Prostate gland (tissue), 2 donors: ENCODE results near the gene C2orf49. TPM values are rescaled to one million over a fixed set of nuclear protein-coding genes. Genes with fewer than 3 reads are reported as not detected.

Experiments
- DNase-seq: peaks from one replicate; pipeline ENCODE4 v3.0.0-alpha.2; 2019; ENCODE audit warnings: low spot score
- H3K27ac ChIP-seq, 2 donors: fragments of 200-600 bp; sonication (generic); 2 replicates each; pipeline ENCODE4 v1.5.1; 2017 to 2019
- H3K27me3 ChIP-seq: fragments of 200-600 bp; sonication (generic); replicated peaks from 2 replicates; pipeline ENCODE4 v1.5.1; 2019; ENCODE audit not compliant: insufficient read depth
- H3K36me3 ChIP-seq, 2 donors: fragments of 200-600 bp; sonication (generic); 1 replicate in 1 of 2; 2 replicates in 1 of 2; pipeline versions ENCODE4 v1.5.1 to v1.8.1; 2017 to 2019
- H3K4me1 ChIP-seq: fragments of 200-600 bp; sonication (generic); replicated peaks from 2 replicates; pipeline ENCODE4 v1.5.1; 2019
- H3K4me3 ChIP-seq, 2 donors: fragments of 200-600 bp; sonication (generic); 2 replicates each; pipeline ENCODE4 v1.5.1; 2017 to 2019
- H3K9me3 ChIP-seq: fragments of 200-600 bp; sonication (generic); 2 replicates; pipeline ENCODE4 v1.5.1; 2017
- POLR2A ChIP-seq: fragments of 450-650 bp; IDR thresholded peaks from one replicate; pipeline ENCODE4 v1.6.1; 2016; ENCODE audit warnings: antibody characterized with exemption, mild to moderate bottlenecking
- POLR2AphosphoS5 ChIP-seq: sonication (generic); formaldehyde crosslinking; IDR thresholded peaks from one replicate; pipeline ENCODE4 v1.6.1; 2017; ENCODE audit warnings: antibody characterized with exemption
- WGBS: methylation state at CpG from one replicate; pipeline ENCODE4 v1.1.5; 2018; 5-methylcytosine and 5-hydroxymethylcytosine counted together
- intact Hi-C: fragments of 100-400 bp; cut with DNase I; formaldehyde crosslinking; loops from one replicate; pipeline ENCODE4 v1.14.2; 2022
- total RNA-seq, 2 donors: library from RNA; depleted of rRNA; stranded (reverse); fragments of >200 nt; gene quantifications; one replicate each; pipeline ENCODE4 v1.1.0, GENCODE V29; 2016
- TF ChIP-seq, protein P1 (sequence below), 4 experiments: fragments of 200-600 bp in 2 of 4; fragments of 450-650 bp in 2 of 4; sonication (generic) in 2 of 4; IDR thresholded peaks; 1 replicate in 3 of 4; 2 replicates in 1 of 4; pipeline ENCODE4 v1.5.1; 2016 to 2019; ENCODE audit warnings: antibody characterized with exemption in 4 of 4, mild to moderate bottlenecking in 2 of 4, moderate library complexity in 2 of 4

Gene C2orf49
- total RNA-seq, 2 donors from 2014 or later: 13.1 to 26.2 TPM

DNA sequence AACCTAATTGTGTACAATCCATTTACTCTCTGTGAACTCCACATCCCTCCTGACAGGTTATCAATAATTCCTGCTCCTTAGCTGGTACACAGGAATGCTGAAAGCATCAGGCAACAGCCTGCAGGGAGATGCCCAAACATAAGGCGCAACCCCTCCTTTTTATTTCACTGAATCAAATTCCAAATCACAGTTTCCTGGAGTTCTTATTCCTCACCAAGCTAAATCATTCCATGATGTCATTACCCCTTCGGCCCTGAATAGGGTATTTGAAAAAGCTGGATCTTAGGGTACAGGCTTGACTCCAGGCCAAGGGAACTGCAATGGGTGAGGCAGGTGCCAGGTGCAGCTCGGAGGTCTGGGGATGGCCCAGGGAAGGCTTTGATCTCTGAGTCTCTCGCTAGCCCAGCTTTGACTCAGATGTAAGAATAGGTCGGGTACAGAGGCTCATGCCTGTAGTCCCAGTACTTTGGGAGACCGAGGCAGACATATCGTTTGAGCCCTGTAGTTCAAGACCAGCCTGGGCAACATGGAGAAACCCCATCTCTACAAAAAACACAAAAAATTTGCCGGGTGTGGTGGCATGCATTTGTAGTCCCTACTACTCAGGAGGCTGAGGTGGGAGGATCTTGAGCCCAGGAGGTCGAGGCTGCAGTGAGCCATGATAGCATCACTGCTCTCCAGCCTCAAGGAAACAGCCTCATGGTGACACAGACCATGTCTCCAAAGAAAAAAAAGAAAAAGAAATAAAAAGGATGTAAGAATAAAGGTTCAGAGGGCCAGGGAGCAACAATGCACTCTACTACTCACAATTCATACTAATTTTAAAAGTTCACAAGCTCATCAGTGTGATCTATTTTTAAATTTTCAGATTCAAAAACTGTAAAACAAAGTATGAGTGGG is 54.7 kb downstream of the C2orf49 start:
- Histone ChIP-seq H3K27me3 (no peaks in the 10 kb centered on the region), H3K36me3 (no peaks in the 10 kb centered on the region), H3K27ac (peak overlapping the region; percentile 11 to 27), H3K9me3 (no peaks in the 10 kb centered on the region), H3K4me1 (peaks cover 5% of the 10 kb centered on the region), H3K4me3 (no peak overlapping the region)
- TF ChIP-seq, protein P1, sequence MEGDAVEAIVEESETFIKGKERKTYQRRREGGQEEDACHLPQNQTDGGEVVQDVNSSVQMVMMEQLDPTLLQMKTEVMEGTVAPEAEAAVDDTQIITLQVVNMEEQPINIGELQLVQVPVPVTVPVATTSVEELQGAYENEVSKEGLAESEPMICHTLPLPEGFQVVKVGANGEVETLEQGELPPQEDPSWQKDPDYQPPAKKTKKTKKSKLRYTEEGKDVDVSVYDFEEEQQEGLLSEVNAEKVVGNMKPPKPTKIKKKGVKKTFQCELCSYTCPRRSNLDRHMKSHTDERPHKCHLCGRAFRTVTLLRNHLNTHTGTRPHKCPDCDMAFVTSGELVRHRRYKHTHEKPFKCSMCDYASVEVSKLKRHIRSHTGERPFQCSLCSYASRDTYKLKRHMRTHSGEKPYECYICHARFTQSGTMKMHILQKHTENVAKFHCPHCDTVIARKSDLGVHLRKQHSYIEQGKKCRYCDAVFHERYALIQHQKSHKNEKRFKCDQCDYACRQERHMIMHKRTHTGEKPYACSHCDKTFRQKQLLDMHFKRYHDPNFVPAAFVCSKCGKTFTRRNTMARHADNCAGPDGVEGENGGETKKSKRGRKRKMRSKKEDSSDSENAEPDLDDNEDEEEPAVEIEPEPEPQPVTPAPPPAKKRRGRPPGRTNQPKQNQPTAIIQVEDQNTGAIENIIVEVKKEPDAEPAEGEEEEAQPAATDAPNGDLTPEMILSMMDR (IDR thresholded peaks at IDR 0.05): no peak
- TF ChIP-seq POLR2AphosphoS5 (no peak), POLR2A (no peak)
- WGBS: 84% methylated on average over 9 of the region's 9 CpGs
- intact Hi-C loops: no loop called here
- no peak for DNase-seq

GRCh38 chr2:105393373-105394055 is 56.2 kb downstream of the C2orf49 start:
- WGBS: 67% methylated on average over 13 of the region's 13 CpGs
- TF ChIP-seq POLR2A: no peak
- TF ChIP-seq POLR2AphosphoS5: no peak
- TF ChIP-seq, protein P1 (IDR thresholded peaks at IDR 0.05): no peak
- Histone ChIP-seq H3K27me3 (no peaks in the 10 kb centered on the region), H3K4me3 (no peak overlapping the region), H3K4me1 (peaks cover 5% of the 10 kb centered on the region), H3K36me3 (no peaks in the 10 kb centered on the region), H3K9me3 (no peaks in the 10 kb centered on the region), H3K27ac (no peak overlapping the region)
- DNase-seq: no peak
- intact Hi-C loops: no loop called here

DNA sequence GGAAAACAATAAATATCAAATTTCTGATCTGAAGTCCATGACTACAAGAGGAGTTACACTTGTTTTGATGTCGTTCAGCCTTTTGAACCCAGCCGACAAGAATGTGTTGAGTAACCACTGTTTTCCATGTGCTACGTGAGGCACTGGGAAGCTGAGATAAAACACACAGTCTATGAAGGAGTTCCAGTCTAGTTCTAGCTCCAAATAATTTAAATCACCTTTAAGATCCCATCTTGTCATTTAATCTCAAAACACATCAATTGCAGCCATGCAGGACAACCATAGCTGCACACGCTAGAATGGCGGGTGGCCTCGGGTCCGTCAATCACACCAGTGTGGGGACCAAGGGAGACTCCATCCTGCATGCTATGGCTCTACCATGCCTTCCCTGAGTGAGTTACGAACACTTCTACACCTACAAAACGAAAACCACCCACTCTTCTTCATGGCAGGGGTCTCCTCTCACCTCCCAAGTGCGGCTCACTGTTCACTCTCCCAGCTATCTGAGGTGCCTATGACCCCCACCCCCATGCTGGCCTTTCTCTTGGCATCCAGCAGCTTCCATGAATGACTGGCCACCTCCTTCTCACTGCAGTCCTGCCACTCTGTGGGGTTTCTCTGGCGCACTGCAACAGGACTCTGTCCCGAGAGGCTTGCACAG is 57.7 kb downstream of the C2orf49 start:
- intact Hi-C loops: no loop called here
- Histone ChIP-seq H3K27me3 (no peaks in the 10 kb centered on the region), H3K4me3 (peak overlapping the region in 1 of 2 donors; percentile 1), H3K27ac (peak overlapping the region; percentile 16 to 90), H3K36me3 (no peaks in the 10 kb centered on the region), H3K4me1 (peaks cover 5% of the 10 kb centered on the region), H3K9me3 (no peaks in the 10 kb centered on the region)
- no peak for TF ChIP-seq POLR2A
- TF ChIP-seq POLR2AphosphoS5: no peak
- TF ChIP-seq, protein P1 (IDR thresholded peaks at IDR 0.05): no peak
- no peak for DNase-seq
- 73% methylated on average over 12 of the region's 12 CpGs for WGBS

DNA sequence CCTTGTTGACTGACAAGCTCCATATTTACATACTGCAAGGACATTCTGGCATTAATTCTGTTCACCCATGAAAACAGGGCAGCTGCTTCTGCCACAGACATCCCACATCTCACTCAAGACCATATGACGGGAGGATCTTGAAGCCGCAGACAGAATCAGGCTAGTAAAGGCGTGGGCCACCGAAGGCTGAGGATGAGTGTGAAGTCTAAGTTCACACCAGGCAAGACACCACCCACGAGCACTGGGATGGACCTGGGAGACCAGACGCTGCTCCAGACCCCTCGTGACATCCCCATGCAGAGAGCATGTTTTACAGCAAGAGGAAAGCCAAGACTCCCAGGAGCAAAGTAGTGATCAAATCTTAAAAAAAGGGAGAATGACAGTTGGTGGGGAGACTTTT is 58.4 kb downstream of the C2orf49 start:
- H3K27ac ChIP-seq: peak overlapping the region; percentile 6 to 90
- TF ChIP-seq, protein P1 (IDR thresholded peaks at IDR 0.05): no peak
- TF ChIP-seq POLR2A (no peak), POLR2AphosphoS5 (peak; percentile 4)
- no peaks in the 10 kb centered on the region for H3K27me3 ChIP-seq
- no peak for DNase-seq
- H3K9me3 ChIP-seq: no peaks in the 10 kb centered on the region
- H3K4me1 ChIP-seq: peaks cover 5% of the 10 kb centered on the region
- WGBS: 87% methylated on average over 7 of the region's 7 CpGs
- intact Hi-C loops: no loop called here
- no peaks in the 10 kb centered on the region for H3K36me3 ChIP-seq
- H3K4me3 ChIP-seq: peak overlapping the region in 1 of 2 donors; percentile 1
